ENCODE measurements around the gene PRMT3.
"Not testable (repeated sequence)": the region's sequence is repeated elsewhere in the genome, so short reads cannot be mapped to it uniquely, and the experiment has no call there.

Gene PRMT3

GRCh38 chr11:20374741-20375300, 12.7 kb upstream of the PRMT3 start:
- DNase-seq: no peak

- no peak for DNase-seq
Observed at GRCh38 chr11:20376162-20376730, 11.3 kb upstream of the PRMT3 start.

GRCh38 chr11:20385996-20386395, 1.5 kb upstream of the PRMT3 start:
- not testable (repeated sequence) for DNase-seq

GRCh38 chr11:20388096-20389055, 860 bp downstream of the PRMT3 start:
- no peak for DNase-seq

- peak in 1 of 2 donors; percentile 31 for DNase-seq
Observed at GRCh38 chr11:20397281-20397680, 9.8 kb downstream of the PRMT3 start.

GRCh38 chr11:20399498-20399897, 12.0 kb downstream of the PRMT3 start:
- no peak for DNase-seq

GRCh38 chr11:20403059-20403458, 15.5 kb downstream of the PRMT3 start:
- DNase-seq: no peak

- DNase-seq: no peak
Observed at GRCh38 chr11:20406484-20406883, 19.0 kb downstream of the PRMT3 start.

- DNase-seq: no peak
Observed at GRCh38 chr11:20407344-20407743, 19.8 kb downstream of the PRMT3 start.

GRCh38 chr11:20415432-20415831, 27.9 kb downstream of the PRMT3 start:
- no peak for DNase-seq

- no peak for DNase-seq
Observed at GRCh38 chr11:20417771-20418170, 30.3 kb downstream of the PRMT3 start.

GRCh38 chr11:20421946-20422345, 34.4 kb downstream of the PRMT3 start:
- no peak for DNase-seq

- no peak for DNase-seq
Observed at GRCh38 chr11:20429216-20429615, 41.7 kb downstream of the PRMT3 start.

GRCh38 chr11:20438637-20439036, 51.1 kb downstream of the PRMT3 start:
- no peak for DNase-seq

- peak in 1 of 2 donors; percentile 37 for DNase-seq
Observed at GRCh38 chr11:20443596-20443995, 56.1 kb downstream of the PRMT3 start.

- no peak for DNase-seq
Observed at GRCh38 chr11:20444535-20444934, 57.0 kb downstream of the PRMT3 start.

GRCh38 chr11:20448834-20449233, 61.3 kb downstream of the PRMT3 start:
- no peak for DNase-seq

GRCh38 chr11:20450829-20451228, 63.3 kb downstream of the PRMT3 start:
- DNase-seq: no peak

- DNase-seq: no peak
Observed at GRCh38 chr11:20451568-20451967, 64.1 kb downstream of the PRMT3 start.

- DNase-seq: no peak
Observed at GRCh38 chr11:20452585-20452984, 65.1 kb downstream of the PRMT3 start.

- no peak for DNase-seq
Observed at GRCh38 chr11:20453657-20454316, 66.3 kb downstream of the PRMT3 start.

- DNase-seq: no peak
Observed at GRCh38 chr11:20457001-20457799, 69.7 kb downstream of the PRMT3 start.

Data from hippocampal formation (tissue), 2 donors.